ENCODE data around the gene C3orf80.
A peak's percentile ranks its signal among the peaks of the same experiment; 100 is the strongest.
"Not testable (repeated sequence)": the region's sequence is repeated elsewhere in the genome, so short reads cannot be mapped to it uniquely, and the experiment has no call there.

Gene C3orf80

GRCh38 chr3:160225176-160226025 is at the start of gene C3orf80:
Gene C3orf80 (plus strand): TSS chr3:160225422. CDS start chr3:160225636, 214 bp downstream.
- peak; percentile 73 for DNase-seq

GRCh38 chr3:160176923-160177322 is 48.3 kb upstream of the C3orf80 start:
- DNase-seq: no peak

GRCh38 chr3:160178661-160179060 is 46.6 kb upstream of the C3orf80 start:
- DNase-seq: not testable (repeated sequence)

GRCh38 chr3:160179403-160179802 is 45.8 kb upstream of the C3orf80 start:
- DNase-seq: not testable (repeated sequence)

GRCh38 chr3:160179906-160180305 is 45.3 kb upstream of the C3orf80 start:
- no peak for DNase-seq

GRCh38 chr3:160180581-160181216 is 44.5 kb upstream of the C3orf80 start:
- DNase-seq: peak; percentile 54

GRCh38 chr3:160183345-160184076 is 41.7 kb upstream of the C3orf80 start:
- DNase-seq: no peak

- DNase-seq: no peak
Measured at GRCh38 chr3:160184655-160185054, 40.6 kb upstream of the C3orf80 start.

GRCh38 chr3:160185751-160186150 is 39.5 kb upstream of the C3orf80 start:
- DNase-seq: no peak

- no peak for DNase-seq
Measured at GRCh38 chr3:160187288-160187687, 37.9 kb upstream of the C3orf80 start.

- no peak for DNase-seq
Measured at GRCh38 chr3:160192310-160193029, 32.8 kb upstream of the C3orf80 start.

GRCh38 chr3:160193644-160194192 is 31.5 kb upstream of the C3orf80 start:
- DNase-seq: peak; percentile 23

- no peak for DNase-seq
Measured at GRCh38 chr3:160194438-160194837, 30.8 kb upstream of the C3orf80 start.

GRCh38 chr3:160195106-160195505 is 30.1 kb upstream of the C3orf80 start:
- DNase-seq: no peak

- DNase-seq: no peak
Measured at GRCh38 chr3:160196511-160197104, 28.6 kb upstream of the C3orf80 start.

GRCh38 chr3:160199108-160199507 is 26.1 kb upstream of the C3orf80 start:
- DNase-seq: peak; percentile 31

GRCh38 chr3:160200353-160200752 is 24.9 kb upstream of the C3orf80 start:
- DNase-seq: peak; percentile 95

GRCh38 chr3:160204396-160205011 is 20.7 kb upstream of the C3orf80 start:
- DNase-seq: not testable (repeated sequence)

- no peak for DNase-seq
Measured at GRCh38 chr3:160205606-160206005, 19.6 kb upstream of the C3orf80 start.

- DNase-seq: no peak
Measured at GRCh38 chr3:160210341-160210740, 14.9 kb upstream of the C3orf80 start.

- peak; percentile 42 for DNase-seq
Measured at GRCh38 chr3:160210799-160211221, 14.4 kb upstream of the C3orf80 start.

- no peak for DNase-seq
Measured at GRCh38 chr3:160213191-160213590, 12.0 kb upstream of the C3orf80 start.
